Neural progenitor cell (in vitro differentiated cells): ENCODE measurements around the gene ERVK3-1. TPM values are rescaled to one million over a fixed set of nuclear protein-coding genes. Genes with fewer than 3 reads are reported as not detected.
"Not testable (repeated sequence)": the region's sequence is repeated elsewhere in the genome, so short reads cannot be mapped to it uniquely, and the experiment has no call there.

Experiments used
- DNase-seq: peaks from one replicate; pipeline ENCODE4 v3.0.0-alpha.2; 2016; ENCODE audit warnings: low spot score
- H2AFZ ChIP-seq: fragments of 200-600 bp; sonication (generic); replicated peaks from 2 replicates; pipeline ENCODE4 v1.6.1; 2016; ENCODE audit warnings: antibody characterized with exemption
- H3F3A ChIP-seq: fragments of 200-600 bp; sonication (generic); 2 replicates; pipeline ENCODE4 v1.6.1; 2016; ENCODE audit warnings: antibody characterized with exemption, low read depth
- H3K27ac ChIP-seq: fragments of 200-600 bp; sonication (generic); 2 replicates; pipeline ENCODE4 v1.5.1; 2016; ENCODE audit warnings: mild to moderate bottlenecking
- H3K27me3 ChIP-seq: fragments of 200-600 bp; sonication (generic); 2 replicates; pipeline ENCODE4 v1.6.1; 2016; ENCODE audit warnings: mild to moderate bottlenecking, moderate library complexity
- H3K36me3 ChIP-seq: fragments of 200-600 bp; sonication (generic); 2 replicates; pipeline ENCODE4 v1.5.1; 2016
- H3K4me1 ChIP-seq: fragments of 200-600 bp; sonication (generic); 2 replicates; pipeline ENCODE4 v1.6.1; 2016; ENCODE audit warnings: mixed run types
- H3K4me2 ChIP-seq: fragments of 200-600 bp; sonication (generic); 2 replicates; pipeline ENCODE4 v1.6.1; 2016
- H3K4me3 ChIP-seq: fragments of 200-600 bp; sonication (generic); 2 replicates; pipeline ENCODE4 v1.5.1; 2016
- H3K79me2 ChIP-seq: fragments of 200-600 bp; sonication (generic); 2 replicates; pipeline ENCODE4 v1.6.1; 2016; ENCODE audit warnings: low read depth
- H3K9ac ChIP-seq: fragments of 200-600 bp; sonication (generic); 2 replicates; pipeline ENCODE4 v1.6.1; 2016
- H3K9me3 ChIP-seq: fragments of 200-600 bp; sonication (generic); 2 replicates; pipeline ENCODE4 v1.5.1; 2016; ENCODE audit warnings: low read depth
- H4K20me1 ChIP-seq: fragments of 200-600 bp; sonication (generic); 2 replicates; pipeline ENCODE4 v1.6.1; 2016; ENCODE audit warnings: low read depth
- H3K27ac Mint-ChIP-seq: 3 replicates; pipeline ENCODE4 v1.8.0; 2021; ENCODE audit warnings: mixed read lengths
- H3K27me3 Mint-ChIP-seq: 2 replicates; pipeline ENCODE4 v1.8.0; 2022; ENCODE audit warnings: low read depth, mild to moderate bottlenecking, inconsistent platforms, moderate library complexity, mixed read lengths; ENCODE audit not compliant: insufficient read depth
- H3K36me3 Mint-ChIP-seq: 3 replicates; pipeline ENCODE4 v1.8.0; 2021; ENCODE audit warnings: mixed read lengths
- H3K4me1 Mint-ChIP-seq: 3 replicates; pipeline ENCODE4 v1.8.0; 2021; ENCODE audit warnings: mixed read lengths
- H3K4me3 Mint-ChIP-seq: 3 replicates; pipeline ENCODE4 v1.8.0; 2021; ENCODE audit warnings: mild to moderate bottlenecking, moderate library complexity, mixed read lengths
- H3K9me3 Mint-ChIP-seq: 3 replicates; pipeline ENCODE4 v1.8.0; 2020; ENCODE audit warnings: mixed read lengths
- CTCF ChIP-seq: fragments of 200-600 bp; sonication (generic); IDR thresholded peaks from 2 replicates; pipeline ENCODE4 v1.5.1; 2017; ENCODE audit warnings: antibody characterized with exemption, mild to moderate bottlenecking
- EZH2 ChIP-seq: fragments of 200-600 bp; sonication (generic); IDR thresholded peaks from 2 replicates; pipeline ENCODE4 v1.6.1; 2017; ENCODE audit warnings: antibody characterized with exemption, mild to moderate bottlenecking, moderate library complexity
- EZH2phosphoT487 ChIP-seq: fragments of 200-600 bp; sonication (generic); IDR thresholded peaks from 2 replicates; pipeline ENCODE4 v1.6.1; 2017; ENCODE audit warnings: antibody characterized with exemption
- total RNA-seq: library from RNA; depleted of rRNA; stranded (reverse); fragments of >200 nt; gene quantifications from 2 replicates; pipeline ENCODE4 v1.2.3, GENCODE V29; 2015; ENCODE audit warnings: low replicate concordance

Gene ERVK3-1
- 49.8 and 49.9 TPM in 2 replicates for total RNA-seq

GRCh38 chr19:58305065-58305931 is at the start of gene ERVK3-1:
ERVK3-1 (plus strand) TSS chr19:58305377; CDS start chr19:58312169, 6,792 bp downstream.
- no peaks in the 10 kb centered on the region for H3K27me3 ChIP-seq
- peaks cover 39% of the 10 kb centered on the region for H3K79me2 ChIP-seq
- Mint-ChIP-seq H3K4me3 (peak within 1 kb of the TSS; percentile 98), H3K9me3 (peaks cover 27% of the 10 kb centered on the region), H3K27me3 (peaks cover 5% of the 10 kb centered on the region), H3K27ac (peak within 1 kb of the TSS; percentile 68), H3K4me1 (peaks cover 18% of the 10 kb centered on the region), H3K36me3 (peaks cover 71% of the 10 kb centered on the region)
- H3K9ac ChIP-seq = peak within 1 kb of the TSS; percentile 52
- TF ChIP-seq EZH2 (no peak), EZH2phosphoT487 (no peak), CTCF (no peak)
- peaks cover 8% of the 10 kb centered on the region for H3K4me1 ChIP-seq
- peaks cover 40% of the 10 kb centered on the region for H3F3A ChIP-seq
- H3K9me3 ChIP-seq = no peaks in the 10 kb centered on the region
- peak; percentile 97 for DNase-seq
- H3K36me3 ChIP-seq = peaks cover 3% of the 10 kb centered on the region
- peak within 1 kb of the TSS; percentile 93 for H3K4me3 ChIP-seq
- peak within 1 kb of the TSS; percentile 80 for H3K4me2 ChIP-seq
- no peak within 1 kb of the TSS for H3K27ac ChIP-seq
- H2AFZ ChIP-seq = peak within 1 kb of the TSS; percentile 86
- peaks cover 33% of the 10 kb centered on the region for H4K20me1 ChIP-seq

- not testable (repeated sequence) for H3K4me1 ChIP-seq, H3K4me3 ChIP-seq, DNase-seq, H3K9ac ChIP-seq, H3K4me1 Mint-ChIP-seq, H2AFZ ChIP-seq, H3K79me2 ChIP-seq, H4K20me1 ChIP-seq, H3K27me3 ChIP-seq, H3K4me3 Mint-ChIP-seq, H3K27ac Mint-ChIP-seq, H3K27ac ChIP-seq, H3K4me2 ChIP-seq
- Mint-ChIP-seq H3K36me3 (peaks cover 85% of the 10 kb centered on the region), H3K9me3 (peaks cover 94% of the 10 kb centered on the region), H3K27me3 (peaks cover 13% of the 10 kb centered on the region)
- Histone ChIP-seq H3F3A (peaks cover 39% of the 10 kb centered on the region), H3K36me3 (peaks cover 87% of the 10 kb centered on the region), H3K9me3 (peaks cover 76% of the 10 kb centered on the region)
Observed at GRCh38 chr19:58258259-58258658, 46.9 kb upstream of the ERVK3-1 start.

- Histone ChIP-seq H3F3A (peaks cover 42% of the 10 kb centered on the region), H3K4me3 (peak overlapping the region; percentile 22), H4K20me1 (no peaks in the 10 kb centered on the region), H3K79me2 (peaks cover 5% of the 10 kb centered on the region), H3K9ac (no peak overlapping the region), H3K27ac (no peak overlapping the region), H3K9me3 (peaks cover 74% of the 10 kb centered on the region), H3K36me3 (peaks cover 67% of the 10 kb centered on the region), H3K27me3 (peaks cover 8% of the 10 kb centered on the region), H3K4me2 (no peak overlapping the region), H2AFZ (no peak overlapping the region), H3K4me1 (no peaks in the 10 kb centered on the region)
- H3K4me3 Mint-ChIP-seq = no peak overlapping the region
- H3K4me1 Mint-ChIP-seq = no peaks in the 10 kb centered on the region
- DNase-seq = no peak
- TF ChIP-seq CTCF (no peak), EZH2 (no peak), EZH2phosphoT487 (no peak)
- peaks cover 69% of the 10 kb centered on the region for H3K36me3 Mint-ChIP-seq
- peaks cover 94% of the 10 kb centered on the region for H3K9me3 Mint-ChIP-seq
- peaks cover 14% of the 10 kb centered on the region for H3K27me3 Mint-ChIP-seq
- no peak overlapping the region for H3K27ac Mint-ChIP-seq
Observed at GRCh38 chr19:58261600-58261967, 43.6 kb upstream of the ERVK3-1 start.
